ENCODE results near the gene PRDM15.

GRCh38 chr21:41827951-41828883, 50.9 kb downstream of the PRDM15 start:
- TF ChIP-seq CTCF (IDR thresholded peaks at IDR 0.05) (no peak), POLR2AphosphoS5 (IDR thresholded peaks at IDR 0.05) (no peak), EP300 (IDR thresholded peaks at IDR 0.05; ENCODE audit: low read depth) (no peak)

All from transverse colon (tissue), 4 donors.